Ovary (tissue), 9 donors: ENCODE measurements around the gene RAP1GAP2. TPM values are rescaled to one million over a fixed set of nuclear protein-coding genes. Genes with fewer than 3 reads are reported as not detected.

Experiments
- DNase-seq, 5 donors: peaks; one replicate each; pipeline ENCODE4 v3.0.0-alpha.2; 2019 to 2020
- H3K27ac ChIP-seq, 2 donors: fragments of 200-600 bp; one replicate each; pipeline versions ENCODE4 v1.5.1 to v1.8.0; 2019 to 2022
- H3K27me3 ChIP-seq: fragments of 200-600 bp; one replicate; pipeline ENCODE4 v1.8.0; 2022
- H3K36me3 ChIP-seq: fragments of 200-600 bp; sonication (generic); one replicate; pipeline ENCODE4 v1.5.1; 2019
- H3K4me1 ChIP-seq: one replicate; pipeline ENCODE4 v1.8.1; 2013; ENCODE audit warnings: mild to moderate bottlenecking, moderate library complexity; ENCODE audit not compliant: insufficient read depth
- H3K4me3 ChIP-seq: fragments of 200-600 bp; sonication (generic); one replicate; pipeline ENCODE4 v1.5.1; 2017
- H3K9me3 ChIP-seq, 2 donors: fragments of 200-600 bp in 1 of 2; sonication (generic) in 1 of 2; one replicate each; pipeline versions ENCODE4 v1.5.1 to v1.8.1; 2013 to 2019; ENCODE audit warnings: mild to moderate bottlenecking in 1 of 2, moderate library complexity in 1 of 2
- EP300 ChIP-seq: sonication (generic); formaldehyde crosslinking; IDR thresholded peaks from one replicate; pipeline ENCODE4 v1.6.1; 2017; ENCODE audit warnings: antibody characterized with exemption
- POLR2A ChIP-seq: fragments of 450-650 bp; IDR thresholded peaks from one replicate; pipeline ENCODE4 v1.6.1; 2017; ENCODE audit warnings: antibody characterized with exemption, mild to moderate bottlenecking, moderate library complexity
- WGBS, 3 donors: extraction: QIAGEN DNeasy Blood & Tissue Kit in 1 of 3; methylation state at CpG; one replicate each; pipeline versions ENCODE4 v1.1.5 to v1.1.7; 2013 to 2017; 5-methylcytosine and 5-hydroxymethylcytosine counted together
- intact Hi-C, 4 donors: fragments of 100-400 bp; cut with DNase I; formaldehyde crosslinking; loops; one replicate each; pipeline versions ENCODE4 v1.11.0 to v1.15.1; 2022 to 2023
- polyA plus RNA-seq, 2 donors: library from polyadenylated mRNA; stranded (reverse); fragments of 200-250 nt in 1 of 2; fragments of 350-450 nt in 1 of 2; fragmentation: Illumina TruSeq in 1 of 2; extraction: RNeasy Lipid Tissue Mini Kit (QIAGEN cat#74804) in 1 of 2; gene quantifications; one replicate each; pipeline ENCODE4 v1.2.3, GENCODE V29; 2013 to 2014
- total RNA-seq, 7 donors: library from RNA; depleted of rRNA in 2 of 7; stranded (reverse); fragments of >200 nt in 2 of 7; fragmentation: NEBNext Ultra II Directional in 3 of 7; extraction: Animal tissue kit (Norgen Biotek cat#: 25700) in 3 of 7; gene quantifications; one replicate each; pipeline versions ENCODE4 v1.1.0 to v1.2.4, GENCODE V29; 2016 to 2023
- TF ChIP-seq, protein P1 (sequence below), 3 donors: fragments of 450-650 bp in 2 of 3; fragments of 200-600 bp in 1 of 3; IDR thresholded peaks; one replicate each; pipeline versions ENCODE4 v1.5.1 to v1.8.0; 2016 to 2022; ENCODE audit warnings: antibody characterized with exemption in 3 of 3, mild to moderate bottlenecking in 1 of 3
- donor health status: DM: no; HTN: no; CAD: no; lungs with moderate emphysema.
- donor health status: DM: no; HTN: no; CAD: no.
- donor health status: Bipolar disorder and iron deficiency.
- donor health status: DM: yes; HTN: yes; CAD: no.
- donor health status: DM: no; HTN: no; CAD: no.
- donor health status: DM: yes; HTN: yes; CAD: no.

Gene RAP1GAP2
- total and polyA plus RNA-seq, 9 donors, result 4.3 to 15.4 (median 12.3) TPM

GRCh38 chr17:2937331-2938003 is 141.2 kb downstream of the RAP1GAP2 start:
- TF ChIP-seq, protein P1, sequence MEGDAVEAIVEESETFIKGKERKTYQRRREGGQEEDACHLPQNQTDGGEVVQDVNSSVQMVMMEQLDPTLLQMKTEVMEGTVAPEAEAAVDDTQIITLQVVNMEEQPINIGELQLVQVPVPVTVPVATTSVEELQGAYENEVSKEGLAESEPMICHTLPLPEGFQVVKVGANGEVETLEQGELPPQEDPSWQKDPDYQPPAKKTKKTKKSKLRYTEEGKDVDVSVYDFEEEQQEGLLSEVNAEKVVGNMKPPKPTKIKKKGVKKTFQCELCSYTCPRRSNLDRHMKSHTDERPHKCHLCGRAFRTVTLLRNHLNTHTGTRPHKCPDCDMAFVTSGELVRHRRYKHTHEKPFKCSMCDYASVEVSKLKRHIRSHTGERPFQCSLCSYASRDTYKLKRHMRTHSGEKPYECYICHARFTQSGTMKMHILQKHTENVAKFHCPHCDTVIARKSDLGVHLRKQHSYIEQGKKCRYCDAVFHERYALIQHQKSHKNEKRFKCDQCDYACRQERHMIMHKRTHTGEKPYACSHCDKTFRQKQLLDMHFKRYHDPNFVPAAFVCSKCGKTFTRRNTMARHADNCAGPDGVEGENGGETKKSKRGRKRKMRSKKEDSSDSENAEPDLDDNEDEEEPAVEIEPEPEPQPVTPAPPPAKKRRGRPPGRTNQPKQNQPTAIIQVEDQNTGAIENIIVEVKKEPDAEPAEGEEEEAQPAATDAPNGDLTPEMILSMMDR (IDR thresholded peaks at IDR 0.05), result no peak
- no peak for TF ChIP-seq EP300
- TF ChIP-seq POLR2A, result no peak
- H3K9me3 ChIP-seq, result no peaks in the 10 kb centered on the region
- no peaks in the 10 kb centered on the region for H3K36me3 ChIP-seq
- H3K4me1 ChIP-seq, result no peaks in the 10 kb centered on the region
- WGBS, 3 donors, result 28 to 38% (median 35%) methylated on average over 10 of the region's 10 CpGs
- no peak overlapping the region for H3K27ac ChIP-seq
- no peaks in the 10 kb centered on the region for H3K27me3 ChIP-seq
- H3K4me3 ChIP-seq, result no peak overlapping the region
- DNase-seq, result no peak
- intact Hi-C loops, result no loop called here

- DNase-seq, result no peak
- no peaks in the 10 kb centered on the region for H3K27me3 ChIP-seq
- no peak overlapping the region for H3K27ac ChIP-seq
- H3K36me3 ChIP-seq, result no peaks in the 10 kb centered on the region
- H3K4me1 ChIP-seq, result no peaks in the 10 kb centered on the region
- intact Hi-C loops, result no loop called here
- WGBS, 3 donors, result 64 to 72% (median 67%) methylated on average over 25 to 26 of the region's 26 CpGs
- H3K9me3 ChIP-seq, result no peaks in the 10 kb centered on the region
- H3K4me3 ChIP-seq, result no peak overlapping the region
- TF ChIP-seq, protein P1 (IDR thresholded peaks at IDR 0.05), result no peak
- TF ChIP-seq POLR2A (no peak), EP300 (no peak)
Observed at GRCh38 chr17:2939714-2940351, 143.6 kb downstream of the RAP1GAP2 start.

GRCh38 chr17:2940352-2940751 is 144.1 kb downstream of the RAP1GAP2 start:
- Histone ChIP-seq H3K4me3 (no peak overlapping the region), H3K27ac (no peak overlapping the region), H3K4me1 (no peaks in the 10 kb centered on the region), H3K36me3 (no peaks in the 10 kb centered on the region), H3K27me3 (no peaks in the 10 kb centered on the region), H3K9me3 (no peaks in the 10 kb centered on the region)
- no peak for DNase-seq
- TF ChIP-seq POLR2A (no peak), EP300 (no peak)
- TF ChIP-seq, protein P1 (IDR thresholded peaks at IDR 0.05), result no peak
- intact Hi-C loops, result no loop called here
- WGBS, 3 donors, result 35 to 41% (median 40%) methylated on average over 12 to 15 of the region's 15 CpGs

DNA sequence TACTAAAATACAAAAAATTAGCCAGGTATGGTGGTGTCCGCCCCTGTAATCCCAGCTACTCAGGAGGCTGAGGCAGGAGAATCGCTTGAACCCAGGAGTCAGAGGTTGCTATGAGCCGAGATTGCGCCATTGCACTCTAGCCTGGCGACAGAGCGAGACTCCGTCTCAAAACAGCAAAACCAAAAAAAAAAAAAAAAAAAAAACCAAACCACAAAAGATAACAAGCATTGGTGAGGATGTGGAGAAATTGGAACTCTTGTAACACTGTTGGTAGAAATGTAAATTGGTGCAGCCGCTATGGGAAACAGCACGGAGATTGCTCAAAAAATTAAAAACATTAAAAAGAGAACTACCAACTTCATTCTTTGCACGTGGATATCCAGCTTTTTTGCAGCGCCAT is 147.7 kb downstream of the RAP1GAP2 start:
- Histone ChIP-seq H3K4me1 (no peaks in the 10 kb centered on the region), H3K9me3 (no peaks in the 10 kb centered on the region), H3K36me3 (no peaks in the 10 kb centered on the region), H3K4me3 (no peak overlapping the region), H3K27ac (no peak overlapping the region), H3K27me3 (no peaks in the 10 kb centered on the region)
- WGBS, 3 donors, result 76 to 88% (median 83%) methylated on average over 11 of the region's 11 CpGs
- TF ChIP-seq EP300, result no peak
- TF ChIP-seq POLR2A, result no peak
- TF ChIP-seq, protein P1 (IDR thresholded peaks at IDR 0.05), result no peak
- no peak for DNase-seq
- intact Hi-C loops, result no loop called here
